NCI-H2196 treated with DMSO at 0.1 percent for 48 hours (cell line): ENCODE data around the gene PRMT1.
"Not testable (repeated sequence)": the region's sequence is repeated elsewhere in the genome, so short reads cannot be mapped to it uniquely, and the experiment has no call there.

Source experiments
- DNase-seq: peaks from one replicate; lab custom pipeline; 2025; ENCODE audit not compliant: unreplicated experiment; lab: John Stamatoyannopoulos, UW

The PRMT1 gene

DNA sequence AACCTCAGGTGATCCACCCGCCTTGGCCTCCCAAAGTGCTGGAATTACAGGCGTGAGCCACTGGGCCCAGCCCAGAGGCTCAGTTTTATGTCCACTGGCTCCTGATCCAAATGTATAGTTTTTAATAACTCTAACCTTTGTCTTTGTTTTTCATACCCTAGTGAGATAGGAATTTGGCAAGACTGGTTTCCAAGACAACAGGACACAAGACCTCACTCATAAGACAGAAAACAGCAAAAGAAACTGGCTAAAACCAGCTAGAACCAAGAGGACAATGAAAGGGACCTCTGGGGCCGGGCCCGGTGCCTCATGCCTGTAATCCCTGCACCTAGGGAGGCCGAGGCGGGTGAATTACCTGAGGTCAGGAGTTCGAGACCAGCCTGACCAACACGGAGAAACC is 41.4 kb downstream of the PRMT1 start:
- no peak for DNase-seq

DNA sequence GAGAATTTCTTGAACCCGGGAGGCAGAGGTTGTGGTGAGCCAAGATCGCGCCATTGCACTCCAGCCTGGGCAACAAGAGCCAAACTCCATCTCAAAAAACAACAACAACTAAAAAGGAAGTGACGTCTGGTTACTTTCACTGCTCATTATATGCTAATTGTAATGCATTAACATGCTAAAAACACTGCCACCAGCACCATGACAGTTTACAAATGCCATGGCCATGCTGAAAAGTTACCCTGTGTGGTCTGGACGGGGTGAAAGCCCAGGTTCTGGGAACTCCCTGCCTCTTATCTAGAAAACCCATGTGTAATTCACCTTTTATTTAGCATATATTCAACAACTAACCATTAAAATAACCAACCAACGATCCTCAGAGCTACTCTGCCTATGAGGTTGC is 41.9 kb downstream of the PRMT1 start:
- no peak for DNase-seq

DNA sequence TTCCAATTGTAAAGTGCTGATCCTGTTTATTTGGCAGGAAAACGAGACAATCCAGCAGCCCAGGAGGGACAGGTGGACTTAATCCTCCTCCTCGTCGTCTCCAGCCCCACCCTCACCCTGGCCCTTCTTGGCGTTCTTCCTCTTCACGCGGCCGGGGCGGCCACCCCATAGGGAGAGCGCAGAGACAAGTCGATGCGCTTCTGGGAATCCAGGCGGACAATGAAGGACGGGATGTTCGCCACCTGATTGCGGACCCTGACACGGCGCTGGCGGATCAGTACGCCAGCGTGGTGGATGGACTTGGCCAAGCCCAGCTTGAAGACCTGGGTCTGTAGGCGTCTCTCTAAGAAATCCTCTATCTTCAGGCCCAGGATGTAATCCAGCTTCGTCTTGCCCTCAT is 42.3 kb downstream of the PRMT1 start:
- not testable (repeated sequence) for DNase-seq

DNA sequence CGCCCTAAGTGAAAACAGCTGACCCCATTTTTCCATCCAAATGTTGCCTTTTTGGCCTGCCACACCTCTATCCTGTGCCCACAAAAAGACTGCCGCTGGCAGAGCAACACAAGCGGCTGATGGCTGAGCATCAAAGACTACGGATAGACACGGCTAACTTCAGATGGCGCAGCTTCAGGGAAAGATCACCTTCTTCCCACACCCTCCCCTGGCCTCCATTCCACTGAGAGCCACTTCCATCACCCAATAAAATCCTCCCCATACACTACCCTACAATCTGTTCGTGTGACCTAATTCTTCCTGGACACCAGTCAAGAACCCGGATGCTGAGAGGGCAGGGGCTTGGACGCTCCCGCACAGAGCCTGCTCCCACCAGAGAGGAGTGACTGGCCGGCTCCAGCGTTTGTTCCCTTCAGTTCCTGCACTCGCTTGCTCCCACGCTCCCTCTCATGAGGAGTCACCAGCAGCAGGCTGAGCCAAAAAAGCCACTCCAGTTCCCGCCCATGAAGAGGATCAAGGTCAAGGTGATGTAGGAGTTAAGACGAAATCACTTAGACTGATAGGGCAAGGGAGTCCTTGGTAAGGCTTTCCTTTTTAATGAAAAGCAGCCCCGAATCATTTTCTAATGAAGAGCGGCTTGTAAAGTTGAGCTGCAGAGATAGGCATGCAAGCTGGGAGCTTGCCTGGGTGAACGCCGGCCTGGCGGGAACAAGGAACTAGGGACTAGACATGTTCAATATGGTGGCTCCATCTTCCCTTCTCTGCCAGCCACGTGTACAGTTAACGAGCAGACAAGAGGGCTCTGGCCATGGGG is 50.4 kb downstream of the PRMT1 start:
- no peak for DNase-seq

DNA sequence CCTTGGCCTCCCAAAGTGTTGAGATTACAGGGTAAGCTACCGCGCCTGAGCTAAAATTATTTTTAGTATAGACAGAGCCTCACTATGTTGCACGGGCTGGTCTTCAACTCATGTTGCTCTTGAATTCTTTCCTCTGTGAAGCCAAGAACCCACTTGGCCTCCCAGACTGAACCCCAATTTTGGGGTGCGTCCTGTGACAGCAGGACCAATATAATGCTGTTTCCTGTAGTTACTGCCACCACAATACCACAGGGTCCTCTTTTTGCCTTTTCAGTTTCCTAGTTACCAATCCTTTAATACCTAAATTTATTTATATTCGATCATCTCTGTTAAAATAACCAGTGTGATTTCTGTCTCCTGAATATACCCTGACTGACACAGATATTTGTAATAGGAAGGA is 53.1 kb downstream of the PRMT1 start:
- DNase-seq = no peak
